Measurements from ENCODE around the gene LINGO4. TPM values are rescaled to one million over a fixed set of nuclear protein-coding genes. Genes with fewer than 3 reads are reported as not detected.

LINGO4 gene
- total RNA-seq, 1 donor from 2014 or later: not detected

GRCh38 chr1:151829352-151830046 lies 24.3 kb upstream of the LINGO4 start:
- no peak for DNase-seq (ENCODE audit: low read depth)

GRCh38 chr1:151828921-151829320 lies 23.7 kb upstream of the LINGO4 start:
- TF ChIP-seq CTCF (conservative IDR thresholded peaks at IDR 0.05; ENCODE audit: low read depth, low read length): no peak
- no peak for DNase-seq (ENCODE audit: low read depth)
- H3K4me3 ChIP-seq (ENCODE audit: low read depth, low read length): no peak overlapping the region

More at GRCh38 chr1:151829352-151830046, 24.3 kb upstream of the LINGO4 start:
- TF ChIP-seq CTCF (conservative IDR thresholded peaks at IDR 0.05; ENCODE audit: low read depth, low read length): no peak
- H3K4me3 ChIP-seq (ENCODE audit: low read depth, low read length): no peak overlapping the region

DNA sequence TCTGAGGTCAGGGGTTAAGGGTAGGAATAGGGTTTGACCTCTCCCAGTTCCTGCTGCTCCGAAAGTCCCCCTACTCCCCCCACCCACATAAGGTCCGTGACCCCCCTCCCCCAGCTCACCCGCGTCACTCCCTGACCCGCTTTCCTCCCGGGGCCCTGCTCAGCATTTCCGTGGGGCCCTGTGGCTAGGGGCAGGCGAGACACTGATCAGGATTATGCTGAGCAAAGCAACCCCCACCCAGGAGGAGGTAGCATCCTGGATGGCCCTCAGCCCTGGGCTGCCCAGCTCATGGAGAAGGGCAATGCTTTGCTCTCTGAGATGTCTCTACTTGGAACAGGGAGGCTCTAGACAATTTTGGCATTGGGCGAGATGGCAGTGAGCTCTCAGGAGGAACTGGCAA lies 22.6 kb upstream of the LINGO4 start:
- no peak for TF ChIP-seq CTCF (conservative IDR thresholded peaks at IDR 0.05; ENCODE audit: low read depth, low read length)
- no peak overlapping the region for H3K4me3 ChIP-seq (ENCODE audit: low read depth, low read length)
- no peak for DNase-seq (ENCODE audit: low read depth)

GRCh38 chr1:151825751-151826660 lies 20.8 kb upstream of the LINGO4 start:
- DNase-seq (ENCODE audit: low read depth): no peak
- no peak overlapping the region for H3K4me3 ChIP-seq (ENCODE audit: low read depth, low read length)
- no peak for TF ChIP-seq CTCF (conservative IDR thresholded peaks at IDR 0.05; ENCODE audit: low read depth, low read length)

- no peak for DNase-seq (ENCODE audit: low read depth)
- H3K4me3 ChIP-seq (ENCODE audit: low read depth, low read length): no peak overlapping the region
- TF ChIP-seq CTCF (conservative IDR thresholded peaks at IDR 0.05; ENCODE audit: low read depth, low read length): no peak
Observed at GRCh38 chr1:151825204-151825603, 20.0 kb upstream of the LINGO4 start.

DNA sequence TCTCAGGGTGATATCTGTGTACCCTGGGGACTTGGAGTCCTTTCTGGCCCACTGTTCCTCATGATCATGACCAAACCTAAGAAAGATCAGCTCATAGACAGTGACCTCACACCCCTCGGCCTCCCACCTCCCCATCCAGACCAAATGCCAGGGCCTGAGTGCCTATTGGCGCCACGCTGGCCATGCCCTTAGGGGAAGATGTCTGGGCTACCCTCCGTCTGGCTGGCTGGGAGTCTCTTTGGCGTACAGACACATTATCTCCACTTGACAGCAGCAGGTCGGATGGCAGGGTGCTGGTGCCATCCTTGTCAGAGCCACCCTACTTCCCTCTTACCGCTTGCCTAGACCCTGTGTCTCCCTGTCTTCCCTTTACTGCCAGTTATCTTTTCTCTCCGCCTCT lies 18.0 kb upstream of the LINGO4 start:
- H3K4me3 ChIP-seq (ENCODE audit: low read depth, low read length): no peak overlapping the region
- DNase-seq (ENCODE audit: low read depth): no peak
- TF ChIP-seq CTCF (conservative IDR thresholded peaks at IDR 0.05; ENCODE audit: low read depth, low read length): no peak
